Stimulated activated naive CD8-positive, alpha-beta T cell treated with anti-CD3 and anti-CD28 coated beads, Interleukin-15, Interleukin-2, amounts not matched to agents 100 U/mL and 50 U/mL, for 24 hours (primary cell): ENCODE measurements around the gene PRKCB.
"Not testable (repeated sequence)": the region's sequence is repeated elsewhere in the genome, so short reads cannot be mapped to it uniquely, and the experiment has no call there.

Experiments used
- ATAC-seq: fragments of 150-1000 bp; cut with Tn5 transposase; one replicate; pipeline ENCODE4 v1.10.0; 2021
- DNase-seq: peaks from one replicate; pipeline ENCODE4 v3.0.0; 2021

Gene PRKCB

DNA sequence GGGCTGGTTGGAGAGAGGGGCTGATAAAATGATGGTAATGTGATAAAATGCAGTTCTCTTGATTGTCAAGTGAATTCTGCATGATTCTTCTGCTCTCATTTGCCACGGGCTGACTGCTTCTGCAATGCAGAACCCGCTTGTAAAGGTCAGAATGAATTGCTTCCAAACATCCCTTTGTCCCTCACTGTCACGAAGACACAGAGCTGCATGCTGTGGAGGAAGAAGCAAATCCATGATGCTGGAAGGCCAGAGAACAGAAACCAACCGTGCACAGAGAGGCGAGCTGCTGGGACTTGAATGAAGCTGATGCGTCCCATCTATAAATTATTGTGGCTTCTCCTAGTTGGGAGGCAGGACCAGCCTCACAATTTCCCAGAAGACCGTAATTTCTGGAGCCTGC is 171.6 kb downstream of the PRKCB start:
- ATAC-seq (no peak), DNase-seq (no peak)

DNA sequence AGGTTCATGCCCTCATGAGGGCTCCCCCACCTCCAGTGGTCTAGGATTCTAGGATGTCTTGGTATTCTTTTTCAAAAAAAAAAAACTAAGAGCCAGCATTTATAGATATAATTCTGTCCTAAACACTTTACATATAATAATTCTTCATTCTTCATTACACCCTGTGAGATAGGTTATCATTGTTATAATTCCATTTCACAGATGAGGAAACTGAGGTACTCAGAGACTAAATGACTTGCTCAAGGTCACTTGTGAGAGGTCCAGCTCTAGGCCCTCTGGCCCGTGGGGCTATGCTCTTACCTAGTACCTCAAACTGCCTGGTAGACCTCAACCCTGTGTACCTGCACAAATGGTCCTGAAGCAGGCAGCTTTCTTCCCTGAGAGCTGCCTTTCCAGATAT is 172.2 kb downstream of the PRKCB start:
- no peak for DNase-seq
- no peak for ATAC-seq

DNA sequence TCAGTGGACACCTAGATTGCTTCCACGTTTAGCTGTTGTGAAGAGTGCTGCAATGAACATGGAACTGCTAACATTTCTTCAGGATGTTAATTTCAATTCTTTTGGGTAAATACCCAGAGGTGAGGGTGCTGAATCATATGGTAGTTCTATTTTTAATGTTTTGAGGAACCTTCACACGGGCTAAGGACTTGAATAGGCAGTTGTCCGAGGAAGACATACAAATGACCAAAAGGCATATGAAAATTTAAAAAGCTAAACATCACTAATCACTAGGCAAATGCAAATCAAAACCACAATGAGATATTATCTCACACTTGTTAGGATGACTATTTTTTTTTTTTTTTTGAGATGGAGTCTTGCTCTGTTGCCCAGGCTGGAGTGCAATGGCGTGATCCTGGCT is 173.3 kb downstream of the PRKCB start:
- ATAC-seq = no peak

DNA sequence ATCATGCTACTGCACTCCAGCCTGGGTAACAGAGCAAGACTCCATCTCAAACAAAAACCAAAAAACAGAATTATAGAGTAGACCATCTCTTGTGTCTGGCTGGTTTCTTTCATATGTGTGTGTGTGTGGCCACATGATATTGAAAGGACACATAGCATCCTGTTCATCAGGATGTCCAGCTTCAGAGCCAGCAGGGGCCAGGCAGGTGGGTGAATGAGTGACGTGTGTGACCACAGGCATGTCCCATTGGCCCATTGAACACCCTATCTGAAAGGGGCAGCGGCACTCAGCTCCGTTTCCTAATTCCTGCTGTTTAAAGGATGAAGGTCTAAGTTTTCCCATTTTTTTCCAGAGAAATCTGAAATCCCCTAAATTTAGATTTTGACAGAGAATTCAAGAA is 174.2 kb downstream of the PRKCB start:
- ATAC-seq = no peak

More for the DNA sequence above, 173.3 kb downstream of the PRKCB start:
- no peak for DNase-seq

DNA sequence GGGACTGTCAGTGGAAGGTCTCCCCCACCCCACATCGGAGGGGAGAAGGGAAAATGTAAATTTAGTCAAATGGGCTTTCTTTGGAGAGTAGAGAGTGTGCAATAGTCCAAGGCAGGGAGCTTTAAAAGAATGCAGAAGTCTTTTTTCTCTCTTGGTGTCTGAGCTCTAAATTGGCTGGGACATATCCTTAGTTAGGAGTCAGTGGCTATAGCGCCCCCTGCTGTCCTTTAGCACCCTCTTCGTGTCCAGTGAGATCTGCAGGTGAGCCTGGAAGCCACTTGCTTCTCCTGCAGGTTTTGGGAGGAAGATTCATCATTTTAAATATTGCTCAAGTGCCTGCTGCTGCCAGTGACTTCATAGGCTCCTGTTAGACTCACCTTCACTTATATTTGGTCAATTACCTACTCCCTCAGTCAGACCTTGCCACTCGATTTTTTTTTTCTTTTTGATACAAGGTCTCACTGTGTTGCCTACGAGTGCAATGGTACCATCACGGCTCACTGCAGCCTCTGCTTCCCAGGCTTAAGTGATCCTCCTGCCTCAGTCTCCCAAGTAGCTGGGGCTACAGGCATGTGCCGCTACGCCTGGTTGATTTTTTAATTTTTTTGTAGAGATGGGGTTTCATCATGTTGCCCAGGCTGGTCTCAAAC is 174.8 kb downstream of the PRKCB start:
- ATAC-seq = peak; percentile 33
- DNase-seq = peak; percentile 82

More for the DNA sequence above, 174.2 kb downstream of the PRKCB start:
- DNase-seq = no peak

DNA sequence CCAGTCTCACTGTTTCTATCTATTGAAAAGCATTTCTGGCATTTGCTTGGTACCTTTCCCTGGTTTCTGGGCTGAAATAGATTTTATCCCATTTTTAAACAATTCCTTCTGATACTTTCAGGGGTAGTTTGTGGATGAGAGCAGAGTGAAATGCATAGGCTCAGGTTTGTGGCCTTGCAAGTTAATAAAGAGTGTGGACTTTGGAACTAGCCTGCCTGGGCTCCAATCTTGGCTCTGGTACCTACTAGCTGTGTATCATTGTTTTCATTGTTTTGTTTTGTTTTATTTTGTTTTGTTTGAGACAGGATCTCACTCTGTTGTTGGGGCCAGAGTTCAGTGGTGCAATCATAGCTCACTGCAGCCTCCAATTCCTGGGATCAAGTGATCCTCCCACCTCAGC is 175.5 kb downstream of the PRKCB start:
- DNase-seq = no peak
- ATAC-seq = no peak

DNA sequence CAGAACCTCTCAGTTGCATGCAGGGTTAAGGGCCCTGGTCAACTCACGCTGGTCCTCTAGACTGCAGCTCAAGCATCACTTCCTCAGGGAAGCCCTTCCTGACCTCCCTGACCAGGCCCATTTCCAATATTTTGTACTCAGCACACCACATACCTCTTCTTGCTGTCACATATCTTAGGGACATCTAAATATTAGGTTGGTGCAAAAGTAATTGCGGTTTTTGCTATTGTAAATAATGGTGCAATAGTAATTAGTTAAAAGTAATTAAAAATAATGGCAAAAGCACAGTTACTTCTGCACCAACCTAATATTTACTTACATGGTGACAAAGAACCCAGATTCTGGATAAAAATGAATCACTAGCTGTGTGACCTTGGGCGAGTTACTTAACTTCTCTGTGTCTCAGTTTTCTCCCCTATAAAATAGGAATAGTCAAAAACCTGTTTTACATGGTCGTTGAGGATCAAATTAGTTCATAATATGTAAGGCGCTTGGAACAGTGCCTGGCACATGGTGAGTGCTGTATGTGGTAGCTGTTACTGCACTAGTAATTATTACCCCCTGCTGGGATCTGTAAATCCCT is 177.4 kb downstream of the PRKCB start:
- DNase-seq (no peak), ATAC-seq (no peak)

GRCh38 chr16:24013864-24014645 is 178.3 kb downstream of the PRKCB start:
- peak; percentile 70 for DNase-seq
- peak; percentile 93 for ATAC-seq

DNA sequence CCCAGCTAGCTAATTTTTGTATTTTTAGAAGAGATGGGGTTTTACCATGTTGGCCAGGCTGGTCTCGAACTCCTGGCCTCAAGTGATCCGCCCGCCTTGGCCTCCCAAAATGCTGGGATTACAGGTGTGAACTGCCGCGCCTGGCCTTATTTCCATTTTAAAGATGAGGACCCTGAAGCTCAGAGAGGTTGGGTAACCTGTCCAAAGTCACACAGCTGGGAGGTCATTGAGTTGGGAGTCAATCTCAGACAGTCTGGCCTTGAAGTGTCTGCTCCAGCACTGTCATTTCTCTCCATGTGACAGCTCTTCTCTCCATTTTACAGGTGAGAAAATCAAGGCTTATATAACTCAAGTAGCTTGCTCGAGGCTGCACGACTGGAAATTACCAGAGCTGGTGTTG is 179.2 kb downstream of the PRKCB start:
- ATAC-seq, DNase-seq: not testable (repeated sequence)

DNA sequence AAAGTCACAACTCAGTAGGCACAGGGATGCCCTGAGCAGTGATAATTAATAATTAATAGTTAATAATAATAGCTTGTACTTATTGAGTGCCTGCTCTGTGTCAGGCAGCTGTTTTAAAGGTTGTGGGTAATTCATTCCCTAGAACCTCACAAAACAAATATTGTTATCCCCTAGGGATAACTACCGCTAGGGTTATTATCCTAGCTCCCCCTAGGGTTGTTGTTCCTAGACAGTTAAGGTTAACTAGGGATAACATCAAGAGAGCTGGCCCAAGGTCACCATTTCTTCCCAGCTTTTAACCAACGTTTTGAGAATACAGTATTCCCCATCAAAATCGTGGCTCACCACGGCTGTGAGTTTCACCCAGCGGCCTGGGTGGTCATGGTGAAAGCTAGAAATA is 180.1 kb downstream of the PRKCB start:
- DNase-seq (no peak), ATAC-seq (no peak)

DNA sequence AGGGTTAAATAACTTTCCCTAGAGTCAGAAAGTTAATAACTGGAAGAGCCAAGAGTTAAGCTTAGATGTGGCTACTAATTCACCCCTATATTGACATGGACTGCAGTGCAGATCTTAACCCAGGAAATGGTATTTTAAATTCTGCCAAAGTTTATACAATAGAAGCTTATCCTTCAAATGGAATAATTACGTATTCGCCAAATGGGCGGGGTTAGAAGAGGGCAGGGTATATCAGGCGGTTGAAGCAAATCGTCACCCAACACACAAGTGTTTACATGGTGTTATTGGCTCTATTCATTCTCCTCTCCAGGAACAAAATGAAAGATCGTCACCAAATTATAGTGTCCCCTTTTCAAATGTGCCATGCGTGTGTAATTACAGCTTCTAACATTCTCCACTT is 182.7 kb downstream of the PRKCB start:
- ATAC-seq (no peak), DNase-seq (no peak)

DNA sequence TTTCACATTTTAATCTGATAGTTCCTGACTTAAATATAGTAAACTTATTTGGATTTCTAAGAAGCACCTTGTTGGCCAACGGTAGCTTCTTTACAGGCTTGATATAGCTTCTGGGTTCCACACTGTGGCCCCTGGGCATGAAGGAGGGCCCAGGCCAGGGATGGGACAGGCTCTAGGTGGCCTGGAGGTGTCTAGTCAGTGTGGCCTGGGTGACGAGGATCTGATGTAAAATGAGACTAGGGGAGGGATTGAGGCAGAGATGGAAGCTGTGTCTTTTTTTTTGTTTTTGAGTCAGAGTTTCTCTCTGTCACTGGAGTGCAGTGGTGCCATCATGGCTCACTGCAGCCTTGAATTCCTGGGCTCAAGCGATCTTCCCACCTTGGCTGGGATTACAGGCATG is 187.0 kb downstream of the PRKCB start:
- DNase-seq = no peak
- peak; percentile 28 for ATAC-seq

DNA sequence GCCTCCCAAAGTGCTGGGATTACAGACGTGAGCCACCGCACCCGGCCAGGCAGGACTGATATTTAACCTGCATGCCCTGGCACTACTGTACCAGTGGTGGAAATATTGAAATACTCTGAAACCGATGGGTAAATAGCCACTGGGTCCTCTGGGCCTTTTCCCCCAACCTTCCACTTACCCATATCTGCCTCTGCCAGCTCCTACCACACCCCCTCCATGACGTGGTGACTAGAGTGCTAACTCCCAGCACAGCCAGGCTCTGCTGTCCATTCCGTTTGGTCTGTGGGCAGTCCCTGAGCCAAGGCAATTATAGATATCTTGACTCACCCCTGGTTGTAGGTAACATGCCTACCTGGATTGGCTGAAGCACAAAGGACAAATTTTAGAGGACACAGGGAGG is 187.8 kb downstream of the PRKCB start:
- no peak for ATAC-seq
- no peak for DNase-seq

DNA sequence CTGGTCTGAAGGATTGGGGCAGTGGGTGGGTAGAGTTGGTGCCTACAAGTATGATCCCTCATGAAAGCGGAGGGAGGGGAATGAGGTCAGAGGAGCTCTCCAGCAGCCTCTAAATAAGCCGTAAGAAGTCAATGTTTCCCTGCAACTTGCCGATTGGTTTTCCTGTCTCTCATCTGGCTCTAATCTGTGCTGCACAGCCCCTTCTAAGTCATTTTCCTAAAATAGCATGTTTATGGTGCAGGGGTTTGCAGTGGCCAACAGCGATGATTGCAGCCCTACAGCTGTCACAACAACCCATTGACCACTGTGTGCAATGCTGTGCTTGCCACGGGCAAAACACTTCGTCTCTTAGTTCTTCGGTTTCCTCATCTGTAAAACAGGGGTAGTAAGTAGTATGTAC is 189.2 kb downstream of the PRKCB start:
- ATAC-seq (no peak), DNase-seq (no peak)

GRCh38 chr16:24027466-24027865 is 191.7 kb downstream of the PRKCB start:
- ATAC-seq = no peak
- DNase-seq = no peak

DNA sequence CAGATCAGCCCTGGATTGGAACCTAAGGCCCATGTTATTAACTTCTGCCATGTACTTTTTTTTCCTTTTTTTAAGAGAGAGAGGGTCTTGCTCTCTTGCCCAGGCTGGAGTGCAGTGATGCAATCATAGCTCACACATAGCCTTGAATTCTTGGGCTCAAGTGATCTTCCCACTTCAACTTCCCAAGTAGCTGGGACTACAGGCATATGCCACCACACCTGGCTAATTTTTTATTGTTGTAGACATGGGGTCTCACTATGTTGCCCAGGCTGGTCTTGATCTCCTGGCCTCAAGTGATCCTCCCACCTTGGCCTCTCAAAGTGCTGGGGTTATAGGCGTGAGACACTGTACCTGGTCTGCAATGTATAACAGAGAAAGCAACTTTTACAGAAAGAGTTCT is 194.1 kb downstream of the PRKCB start:
- not testable (repeated sequence) for ATAC-seq

GRCh38 chr16:24035127-24035842 is 199.5 kb downstream of the PRKCB start:
- DNase-seq (peak; percentile 35), ATAC-seq (peak; percentile 63)

More for the DNA sequence above, 194.1 kb downstream of the PRKCB start:
- not testable (repeated sequence) for DNase-seq

GRCh38 chr16:24036038-24036543 is 200.3 kb downstream of the PRKCB start:
- ATAC-seq (no peak), DNase-seq (no peak)

- ATAC-seq (no peak), DNase-seq (peak; percentile 47)
These were observed 200.8 kb downstream of the PRKCB start for GRCh38 chr16:24036614-24037013.

GRCh38 chr16:24037335-24037734 is 201.6 kb downstream of the PRKCB start:
- DNase-seq = no peak
- no peak for ATAC-seq

DNA sequence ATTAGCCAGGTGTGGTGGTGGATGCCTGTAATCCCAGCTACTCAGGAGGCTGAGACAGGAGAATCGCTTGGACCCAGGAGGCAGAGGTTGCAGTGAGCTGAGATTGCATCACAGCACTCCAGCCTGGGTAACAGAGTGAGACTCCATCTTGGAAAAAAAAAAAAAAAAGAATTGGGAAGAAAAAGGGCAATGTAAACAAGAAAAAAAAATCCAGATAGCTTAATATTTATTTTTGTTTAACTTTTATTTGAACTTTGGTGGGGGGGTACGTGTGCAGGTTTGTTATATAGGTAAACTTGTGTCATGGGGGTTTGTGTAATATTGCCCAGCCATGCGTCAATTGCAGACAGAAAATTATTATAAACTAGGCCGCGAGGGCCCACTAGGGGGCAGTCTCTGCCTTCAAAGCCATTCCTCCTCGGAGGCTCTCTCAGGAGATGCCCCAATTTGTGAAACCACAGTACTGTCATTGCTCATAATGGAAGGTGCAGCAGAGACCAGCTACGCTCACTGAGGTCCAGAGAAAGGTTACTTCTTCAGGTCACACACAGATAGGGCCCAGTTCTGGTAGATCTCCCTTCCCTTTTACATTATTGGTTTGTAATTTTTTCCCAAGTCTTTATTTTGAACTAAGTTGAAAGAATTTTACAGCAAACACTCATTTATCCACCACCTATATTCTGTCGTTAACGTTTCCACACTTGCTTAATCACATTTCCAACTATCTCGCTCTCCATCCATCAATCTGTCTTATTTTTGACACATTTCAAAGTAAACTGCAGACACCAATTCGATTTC is 206.2 kb downstream of the PRKCB start:
- DNase-seq = peak; percentile 85
- peak; percentile 97 for ATAC-seq

- ATAC-seq (no peak), DNase-seq (no peak)
These were observed 208.7 kb downstream of the PRKCB start for GRCh38 chr16:24044467-24044866.
